HG02623 (cell line): Measurements from ENCODE around the gene GGTLC2.
"Not testable (repeated sequence)": the region's sequence is repeated elsewhere in the genome, so short reads cannot be mapped to it uniquely, and the experiment has no call there.

Experiments used
- ATAC-seq: cut with Tn5 transposase; IDR thresholded peaks from one replicate; pipeline ENCODE4 v1.9.1; 2021; ENCODE audit warnings: moderate library complexity; ENCODE audit not compliant: unreplicated experiment

GGTLC2 gene

GRCh38 chr22:22644314-22644713 lies at the start of gene GGTLC2:
GGTLC2 (plus strand) TSS chr22:22644614; CDS start chr22:22646346, 1,732 bp downstream.
- ATAC-seq = not testable (repeated sequence)

- no peak for ATAC-seq
Observed at GRCh38 chr22:22595001-22595835, 49.2 kb upstream of the GGTLC2 start.

DNA sequence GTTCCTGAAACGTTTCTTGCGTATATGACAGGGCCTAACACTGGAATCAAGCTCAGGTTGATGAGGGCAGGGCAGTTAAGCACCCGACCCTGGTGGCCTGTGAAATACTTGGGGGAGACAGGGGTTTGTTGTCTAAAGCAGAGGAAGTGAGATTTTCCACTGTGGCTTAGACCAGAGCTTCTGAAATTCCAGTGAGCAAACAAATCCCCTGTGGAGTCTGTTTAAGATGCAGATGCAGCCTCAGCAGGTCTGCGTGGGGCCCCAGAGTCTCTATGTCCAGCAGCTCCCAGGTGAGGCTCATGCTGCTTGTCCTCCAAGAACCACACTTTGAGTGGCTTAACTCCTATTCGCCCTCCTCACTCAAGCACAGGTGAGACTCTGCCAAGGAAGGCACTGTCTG lies 46.3 kb upstream of the GGTLC2 start:
- ATAC-seq = no peak

- no peak for ATAC-seq
Observed at GRCh38 chr22:22599248-22599647, 45.2 kb upstream of the GGTLC2 start.

DNA sequence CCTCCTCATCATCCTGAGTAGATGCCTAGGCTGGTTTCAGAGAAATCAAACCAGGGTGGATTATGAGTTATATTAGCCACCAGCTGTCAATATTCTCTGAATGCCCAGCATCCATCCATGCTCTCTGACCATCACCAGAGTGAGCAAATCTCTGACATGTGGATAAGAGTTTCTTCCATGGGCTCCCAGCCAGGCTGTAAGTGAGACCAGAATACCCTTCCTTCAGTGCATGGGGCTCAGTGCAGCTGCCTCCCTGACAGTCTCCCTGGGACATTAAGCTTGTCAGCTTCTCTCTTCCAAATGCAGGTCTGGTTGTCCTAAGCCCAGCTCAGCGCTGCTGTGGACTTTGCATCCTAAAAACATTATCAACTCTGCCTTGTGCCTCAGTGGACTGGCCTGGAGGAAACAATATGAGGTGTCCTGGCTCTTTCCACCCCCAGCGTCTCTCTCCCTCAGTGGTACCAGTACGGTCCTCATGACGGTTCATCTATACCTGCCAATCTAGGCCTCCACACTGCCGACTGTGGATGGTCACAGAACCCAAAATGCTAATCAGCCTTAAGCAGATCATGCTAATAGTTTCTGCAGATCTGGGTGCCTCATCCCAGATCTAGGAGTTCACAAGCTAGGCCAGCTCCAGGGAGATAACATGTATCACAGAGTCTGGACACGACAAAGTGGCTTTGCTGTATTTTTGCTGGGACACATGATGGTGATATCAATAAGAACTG lies 43.7 kb upstream of the GGTLC2 start:
- ATAC-seq = no peak

GRCh38 chr22:22603470-22603947 lies 40.9 kb upstream of the GGTLC2 start:
- ATAC-seq = no peak

GRCh38 chr22:22604326-22605073 lies 39.9 kb upstream of the GGTLC2 start:
- no peak for ATAC-seq

DNA sequence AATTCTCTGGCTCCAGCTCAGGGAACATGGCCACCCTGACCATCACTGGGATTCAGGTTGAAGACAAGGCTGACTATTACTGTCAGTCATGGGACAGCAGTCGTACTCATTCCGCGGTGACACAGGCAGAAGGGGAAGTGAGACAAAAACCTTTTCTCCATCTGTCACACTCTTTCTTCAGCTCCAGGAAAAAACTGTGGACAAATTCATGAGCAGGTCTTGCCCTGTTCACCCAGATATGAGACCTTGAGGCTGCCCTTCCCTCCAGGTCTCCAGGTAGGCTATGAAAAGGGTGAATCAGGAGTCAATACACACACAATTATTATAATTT lies 39.4 kb upstream of the GGTLC2 start:
- no peak for ATAC-seq

DNA sequence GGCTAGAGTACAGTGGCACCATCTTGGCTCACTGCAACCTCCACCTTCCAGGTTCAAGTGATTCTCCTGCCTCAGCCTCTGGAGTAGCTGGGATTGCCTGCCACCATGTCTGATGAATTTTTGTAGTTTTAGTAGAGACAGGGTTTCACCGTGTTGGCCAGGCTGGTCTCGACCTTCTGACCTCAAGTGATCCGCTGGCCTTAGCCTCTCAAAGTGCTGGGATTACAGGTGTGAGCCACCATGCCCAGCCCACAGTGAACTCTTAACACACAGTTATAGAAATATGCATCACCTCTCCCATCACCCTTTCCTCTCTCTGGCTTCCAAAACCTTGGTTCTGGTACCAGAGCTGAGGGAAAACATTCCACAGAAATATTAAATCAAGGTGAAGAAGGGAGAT lies 36.4 kb upstream of the GGTLC2 start:
- not testable (repeated sequence) for ATAC-seq

DNA sequence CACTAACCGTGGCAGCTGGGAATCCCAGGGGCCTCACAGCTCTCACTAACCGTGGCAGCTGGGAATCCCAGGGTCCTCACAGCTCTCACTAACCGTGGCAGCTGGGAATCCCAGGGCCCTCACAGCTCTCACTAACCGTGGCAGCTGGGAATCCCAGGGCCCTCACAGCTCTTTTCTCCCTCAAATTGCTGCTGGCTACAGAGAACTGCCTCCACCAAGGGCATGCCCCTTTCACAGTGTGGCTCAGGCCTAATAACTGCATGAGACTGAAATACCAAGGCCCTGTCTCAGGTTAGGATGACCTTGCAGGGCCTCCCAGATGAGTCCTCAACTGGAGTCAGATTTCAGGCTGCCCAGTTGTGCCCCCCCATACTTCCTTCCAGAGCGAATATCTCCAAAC lies 35.1 kb upstream of the GGTLC2 start:
- no peak for ATAC-seq

DNA sequence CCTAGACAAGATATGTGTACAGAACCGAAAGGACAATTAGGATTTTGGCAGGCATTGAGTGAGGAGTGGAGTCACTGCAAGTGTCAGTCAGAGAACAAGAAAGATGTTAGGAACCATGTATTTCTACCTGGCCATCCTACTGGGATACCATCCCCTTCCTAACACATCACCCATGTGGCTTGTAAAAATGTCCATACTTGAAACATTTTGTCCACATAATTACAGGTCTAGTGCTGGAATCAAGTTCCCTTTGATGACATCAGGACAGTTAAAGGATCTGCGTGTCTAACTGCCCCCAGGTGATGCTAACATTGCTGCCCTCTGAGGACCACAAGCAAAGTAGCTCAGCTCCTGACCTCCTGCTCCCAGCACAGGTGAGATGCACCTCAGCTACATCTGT lies 31.9 kb upstream of the GGTLC2 start:
- no peak for ATAC-seq

- no peak for ATAC-seq
Observed at GRCh38 chr22:22614065-22614464, 30.3 kb upstream of the GGTLC2 start.

DNA sequence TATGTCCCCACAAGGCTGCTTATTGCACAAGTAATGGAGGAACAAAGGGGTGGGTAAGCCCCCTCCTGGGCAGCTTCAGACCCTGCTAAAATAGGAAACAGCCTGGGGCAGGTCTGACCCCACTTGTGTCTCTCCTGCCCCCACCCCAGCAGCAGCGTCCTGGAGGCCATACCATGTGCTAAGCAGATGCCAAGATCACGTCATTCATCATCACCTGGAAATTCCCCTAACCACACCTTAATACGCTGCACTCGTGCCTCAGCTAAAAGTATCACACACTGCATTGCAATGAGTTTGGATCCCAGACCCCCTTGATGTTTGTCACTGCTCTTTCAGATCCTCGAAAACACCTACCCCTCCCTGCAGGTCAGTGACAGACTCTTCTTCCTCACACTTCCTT lies 27.8 kb upstream of the GGTLC2 start:
- no peak for ATAC-seq

DNA sequence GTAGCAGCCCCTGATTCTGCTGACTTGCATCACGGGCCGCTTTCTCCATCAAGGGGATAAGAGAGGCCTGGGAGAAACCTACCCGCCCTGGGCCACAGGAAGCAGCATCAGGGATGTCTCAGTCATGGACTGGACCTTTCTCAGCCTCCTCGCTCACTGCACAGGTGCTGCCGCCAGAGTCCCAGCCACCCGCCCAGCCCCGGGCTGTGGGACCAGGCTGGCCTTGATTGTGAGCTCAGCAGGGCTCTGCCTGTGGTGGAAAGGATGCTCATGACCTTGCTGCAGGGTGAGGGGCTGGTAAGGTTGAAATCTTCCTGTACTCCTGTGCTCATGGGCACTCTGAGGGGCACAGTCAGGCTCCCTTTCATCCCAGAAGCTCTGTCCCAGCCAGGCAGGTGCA lies 26.0 kb upstream of the GGTLC2 start:
- ATAC-seq = no peak

DNA sequence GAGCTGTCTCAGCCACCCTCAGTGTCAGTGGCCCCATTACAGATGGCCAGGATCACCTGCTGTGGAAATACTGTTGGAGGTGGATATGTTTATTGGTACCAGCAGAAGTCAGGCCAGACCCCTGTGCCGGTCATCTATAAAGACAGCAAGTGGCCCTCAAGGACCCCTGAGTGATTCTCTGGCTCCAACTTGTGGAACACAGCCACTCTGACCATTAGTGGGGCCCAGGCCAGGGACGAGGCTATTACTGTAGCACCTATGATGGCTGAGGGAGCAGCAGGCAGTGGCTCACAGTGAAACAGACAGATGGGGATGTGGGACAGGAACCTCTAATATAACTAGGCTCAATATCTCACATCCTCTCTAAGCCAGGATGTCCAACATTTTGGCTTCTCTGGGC lies 25.5 kb upstream of the GGTLC2 start:
- no peak for ATAC-seq

GRCh38 chr22:22619765-22620414 lies 24.5 kb upstream of the GGTLC2 start:
- no peak for ATAC-seq

DNA sequence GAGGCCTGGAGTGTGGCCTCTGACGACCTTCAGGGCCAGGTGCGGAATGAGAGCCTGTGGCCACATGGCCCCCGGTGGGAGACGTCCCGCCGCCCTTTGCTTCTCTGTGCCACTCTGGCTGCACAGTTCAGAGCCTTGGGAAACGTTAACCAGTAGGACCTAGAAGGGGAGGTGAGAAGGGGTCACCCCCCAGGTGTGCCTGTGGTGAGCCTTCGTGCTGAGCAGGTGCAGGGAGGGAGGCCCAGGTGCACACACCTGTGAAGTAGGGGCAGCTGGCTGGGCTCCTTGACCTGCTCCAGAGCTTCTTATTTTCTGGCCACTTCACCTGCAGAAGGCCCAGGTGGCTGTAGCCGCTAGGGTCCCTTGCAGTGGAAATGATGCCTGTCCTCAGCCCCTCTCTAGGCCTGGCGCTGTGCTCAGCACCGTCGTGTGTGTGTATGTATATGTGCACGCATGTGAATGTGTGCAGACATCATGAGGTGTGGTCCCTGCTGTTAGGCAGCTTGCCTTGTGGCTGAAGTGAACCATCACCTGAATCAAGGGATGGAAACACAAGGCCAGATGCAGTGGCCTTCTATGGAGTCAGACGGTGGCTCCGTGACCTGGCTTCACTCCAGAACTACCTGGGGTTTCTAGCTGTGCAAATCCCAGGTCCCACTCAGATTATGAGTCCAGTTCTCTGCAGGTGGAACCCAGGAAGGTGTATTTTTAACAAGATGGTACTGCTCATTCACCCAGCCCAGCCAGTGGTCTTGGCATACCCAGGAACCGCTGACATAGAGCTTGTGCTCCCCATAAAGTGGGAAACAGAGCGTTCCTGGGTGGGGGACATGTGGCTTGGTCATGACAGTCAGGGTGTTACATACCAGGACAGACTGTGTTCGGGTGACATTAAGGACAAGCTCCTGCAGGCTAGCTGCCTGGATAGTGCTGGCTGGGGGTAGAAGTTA lies 15.6 kb upstream of the GGTLC2 start:
- ATAC-seq = not testable (repeated sequence)

DNA sequence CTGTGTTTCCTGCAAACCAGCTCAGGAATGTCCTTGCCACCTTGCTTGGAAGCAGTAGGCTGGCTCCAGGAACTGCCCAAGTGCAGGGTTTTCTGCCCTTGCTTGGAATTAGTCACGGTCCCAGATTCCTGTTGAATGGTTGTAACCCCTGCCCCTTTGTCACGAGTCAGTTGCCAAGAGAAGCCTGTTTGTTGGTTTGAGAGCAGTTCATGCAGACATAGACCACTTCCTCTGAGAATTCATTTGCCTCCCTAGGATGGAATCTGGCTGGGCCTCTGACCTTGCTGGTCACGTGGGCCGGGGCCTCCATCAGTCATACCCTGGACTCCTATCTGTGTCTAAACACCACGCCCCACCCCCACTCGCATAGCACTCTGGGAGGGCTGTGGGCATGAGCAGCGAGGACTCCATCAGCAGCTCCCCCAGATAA lies 13.2 kb upstream of the GGTLC2 start:
- not testable (repeated sequence) for ATAC-seq

- not testable (repeated sequence) for ATAC-seq
Observed at GRCh38 chr22:22632226-22632625, 12.2 kb upstream of the GGTLC2 start.

GRCh38 chr22:22633533-22633932 lies 10.9 kb upstream of the GGTLC2 start:
- ATAC-seq = not testable (repeated sequence)
